BLaER1 treated with 17β-estradiol and CSF1 and Interleukin-3, amounts not matched to agents 10 nM and 100 nM (cell line): ENCODE data around the gene HPS5.
"Not testable (repeated sequence)": the region's sequence is repeated elsewhere in the genome, so short reads cannot be mapped to it uniquely, and the experiment has no call there.

Experiments
- H3K27ac ChIP-seq, 11 experiments: shearing (Covaris generic); formaldehyde crosslinking; 2 replicates each; pipeline ENCODE4 v1.8.1; 2022
- H3K27me3 ChIP-seq, 11 experiments: shearing (Covaris generic); formaldehyde crosslinking; 2 replicates each; pipeline ENCODE4 v1.8.1; 2022
- H3K36me3 ChIP-seq, 11 experiments: shearing (Covaris generic); formaldehyde crosslinking; 2 replicates each; pipeline ENCODE4 v1.8.1; 2022
- H3K4me1 ChIP-seq, 10 experiments: shearing (Covaris generic); formaldehyde crosslinking; 2 replicates each; pipeline ENCODE4 v1.8.1; 2022
- H3K4me2 ChIP-seq, 11 experiments: shearing (Covaris generic); formaldehyde crosslinking; 2 replicates each; pipeline ENCODE4 v1.8.1; 2022
- H3K4me3 ChIP-seq, 10 experiments: shearing (Covaris generic); formaldehyde crosslinking; 2 replicates each; pipeline ENCODE4 v1.8.1; 2022
- H3K9ac ChIP-seq, 11 experiments: shearing (Covaris generic); formaldehyde crosslinking; 2 replicates each; pipeline ENCODE4 v1.8.1; 2022
- H3K9me3 ChIP-seq, 11 experiments: shearing (Covaris generic); formaldehyde crosslinking; replicated peaks in 1 of 11; 2 replicates each; pipeline ENCODE4 v1.8.1; 2022
- H4K20me1 ChIP-seq, 11 experiments: shearing (Covaris generic); formaldehyde crosslinking; 2 replicates each; pipeline ENCODE4 v1.8.1; 2022
- Cebpa-rat ChIP-seq, 11 experiments: shearing (Covaris generic); IDR thresholded peaks; 2 replicates each; pipeline ENCODE4 v1.8.1; 2022

The HPS5 gene

DNA sequence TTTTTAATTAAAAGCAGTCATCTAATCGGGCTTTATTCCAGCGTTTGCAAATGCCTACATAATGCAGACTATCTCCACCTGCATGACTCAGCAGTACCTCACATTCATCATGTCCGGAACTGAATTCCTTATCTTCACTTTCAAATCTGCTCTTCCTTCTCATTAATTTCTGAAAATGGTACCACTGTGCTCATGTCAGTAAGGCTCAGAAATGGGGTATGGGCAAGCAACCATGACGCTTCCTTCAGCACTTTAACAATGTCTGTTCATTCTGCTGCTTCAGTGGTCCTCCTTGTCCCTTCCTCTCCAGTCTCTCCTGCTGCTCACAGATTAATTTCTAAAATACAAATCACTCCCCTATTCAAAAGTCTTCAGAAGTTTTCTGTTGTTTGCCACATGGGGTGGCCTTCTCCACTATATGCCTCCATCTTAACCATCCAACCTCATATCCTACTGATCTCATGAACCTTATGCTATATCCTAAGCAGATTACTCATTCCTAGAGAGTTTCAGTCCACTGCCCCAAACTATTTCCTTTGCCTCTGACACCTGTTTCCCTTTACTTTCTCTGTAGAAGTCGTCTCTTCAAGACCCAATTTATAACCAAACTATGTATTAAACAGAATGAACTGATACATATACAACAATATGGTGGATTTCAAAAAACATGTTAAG, 7.4 kb upstream of the HPS5 start:
- Histone ChIP-seq H3K4me3 (no peak overlapping the region), H3K36me3 (peaks cover 78 to 100% (median 93%) of the 10 kb centered on the region in 11 experiments), H3K9me3 (no peaks in the 10 kb centered on the region), H3K27ac (peak overlapping the region in 6 of 11 experiments; percentile 17 to 66 (median 50); a peak in 10 of 22 replicates), H3K4me1 (peaks cover 29 to 56% (median 43%) of the 10 kb centered on the region in 10 experiments), H3K9ac (no peak overlapping the region), H3K4me2 (peak overlapping the region in 8 of 11 experiments; percentile 9 to 58 (median 42); a peak in 14 of 22 replicates), H4K20me1 (peaks cover 30 to 96% (median 77%) of the 10 kb centered on the region in 11 experiments; a peak in 20 of 22 replicates), H3K27me3 (no peaks in the 10 kb centered on the region)
- no peak for TF ChIP-seq Cebpa-rat (IDR thresholded peaks at IDR 0.05)

DNA sequence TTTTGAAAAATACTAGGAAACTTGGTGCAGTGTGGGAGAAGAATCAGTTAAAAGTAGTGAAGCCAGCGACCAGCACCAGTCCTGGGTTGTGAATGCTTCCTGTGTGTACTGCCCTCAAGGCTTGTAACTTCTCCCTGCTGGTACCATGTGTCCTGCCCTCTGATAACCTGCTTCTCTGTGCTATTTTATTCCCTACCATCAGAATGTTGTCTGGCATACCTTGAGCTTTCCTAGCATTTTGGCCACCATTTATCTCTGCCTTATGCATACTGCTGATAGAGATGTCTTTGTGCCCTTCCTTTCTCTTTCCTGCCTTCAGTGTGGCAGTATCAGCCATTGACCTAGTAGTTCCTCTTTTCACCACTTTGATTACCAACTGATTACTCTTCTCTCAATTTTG, 2.4 kb upstream of the HPS5 start:
- no peaks in the 10 kb centered on the region for H3K27me3 ChIP-seq
- peak overlapping the region in 9 of 11 experiments; percentile 15 to 99 (median 95); a peak in 15 of 22 replicates for H3K27ac ChIP-seq
- no peak for TF ChIP-seq Cebpa-rat (IDR thresholded peaks at IDR 0.05)
- H3K9me3 ChIP-seq = no peaks in the 10 kb centered on the region
- H3K9ac ChIP-seq = peak overlapping the region; percentile 26 to 99 (median 96); a peak in 18 of 22 replicates
- H3K36me3 ChIP-seq = peaks cover 41 to 62% (median 46%) of the 10 kb centered on the region in 11 experiments
- H4K20me1 ChIP-seq = peaks cover 5 to 49% (median 28%) of the 10 kb centered on the region in 11 experiments; a peak in 15 of 22 replicates
- peak overlapping the region; percentile 70 to 84 (median 80) for H3K4me3 ChIP-seq
- peak overlapping the region; percentile 77 to 98 (median 94) for H3K4me2 ChIP-seq
- H3K4me1 ChIP-seq = peaks cover 45 to 69% (median 55%) of the 10 kb centered on the region in 10 experiments

DNA sequence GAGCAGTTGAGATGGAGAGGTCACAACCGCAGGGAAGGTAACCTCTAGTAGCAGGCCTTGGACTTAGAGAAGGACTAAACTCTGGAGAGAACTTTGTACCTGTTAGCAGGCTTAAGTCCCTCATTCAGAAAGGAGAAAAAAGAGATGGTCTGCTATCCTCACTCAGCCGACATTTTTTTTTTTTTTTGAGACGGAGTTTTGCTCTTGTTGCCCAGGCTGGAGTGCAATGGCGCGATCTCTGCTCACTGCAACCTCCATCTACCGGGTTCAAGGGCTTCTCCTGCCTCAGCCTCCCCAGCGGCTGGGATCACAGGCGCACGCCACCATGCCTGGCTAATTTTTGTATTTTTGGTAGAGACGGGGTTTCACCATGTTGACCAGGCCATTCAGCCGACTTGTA, 1.9 kb upstream of the HPS5 start:
- Histone ChIP-seq H3K4me3 (peak overlapping the region; percentile 70 to 84 (median 80)), H4K20me1 (peaks cover under 1 to 49% (median 23%) of the 10 kb centered on the region in 11 experiments; a peak in 13 of 22 replicates), H3K36me3 (peaks cover 36 to 62% (median 41%) of the 10 kb centered on the region in 11 experiments), H3K4me2 (peak overlapping the region; percentile 77 to 98 (median 94)), H3K9ac (peak overlapping the region; percentile 26 to 99 (median 96); a peak in 20 of 22 replicates), H3K27ac (peak overlapping the region in 9 of 11 experiments; percentile 15 to 99 (median 98); a peak in 14 of 22 replicates), H3K4me1 (peaks cover 45 to 69% (median 55%) of the 10 kb centered on the region in 10 experiments)
- not testable (repeated sequence) for H3K27me3 ChIP-seq, H3K9me3 ChIP-seq

DNA sequence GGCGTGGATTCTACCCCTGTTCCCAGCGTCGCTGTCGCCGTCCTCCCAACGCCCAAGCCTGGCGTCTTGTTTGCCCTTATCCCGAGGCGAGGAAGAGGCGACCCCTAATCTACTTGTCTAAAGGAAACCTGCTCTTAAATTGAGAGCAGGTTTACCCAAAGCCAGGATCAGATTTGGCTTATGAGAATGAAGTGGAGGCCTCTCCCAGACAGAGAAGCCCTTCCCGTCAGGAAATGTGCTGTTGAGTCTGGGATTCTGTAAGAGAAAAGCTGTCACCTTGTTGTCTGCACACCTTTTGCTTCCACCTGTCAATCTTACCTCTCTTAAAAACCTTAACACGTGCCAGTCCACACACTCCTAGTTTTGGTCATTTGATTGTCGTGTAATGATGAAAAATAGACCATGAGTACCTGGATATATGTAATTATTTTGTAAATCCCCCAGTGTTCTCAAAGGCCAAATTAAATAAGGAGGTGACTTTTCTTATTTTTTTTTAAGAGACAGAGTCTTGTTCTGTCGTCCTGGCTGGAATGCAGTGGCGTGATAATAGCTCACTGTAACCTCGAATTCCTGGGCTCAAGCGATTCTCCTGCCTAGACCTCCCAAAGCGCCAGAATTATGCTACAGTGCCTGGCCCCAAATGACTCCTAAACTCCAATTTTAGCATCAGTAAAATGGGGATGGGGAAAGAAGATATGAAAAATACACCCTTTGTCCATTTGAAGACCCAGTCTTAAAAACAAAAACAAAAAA, 1.1 kb upstream of the HPS5 start:
- peak overlapping the region; percentile 77 to 98 (median 94) for H3K4me2 ChIP-seq
- H3K27me3 ChIP-seq = no peaks in the 10 kb centered on the region
- peak overlapping the region; percentile 88 to 99 (median 96) for H3K9ac ChIP-seq
- TF ChIP-seq Cebpa-rat (IDR thresholded peaks at IDR 0.05) = no peak
- peaks cover 32 to 62% (median 36%) of the 10 kb centered on the region in 11 experiments for H3K36me3 ChIP-seq
- peak overlapping the region; percentile 93 to 99 (median 98) for H3K27ac ChIP-seq
- no peaks in the 10 kb centered on the region for H3K9me3 ChIP-seq
- peak overlapping the region; percentile 70 to 84 (median 80) for H3K4me3 ChIP-seq
- H3K4me1 ChIP-seq = peaks cover 42 to 64% (median 57%) of the 10 kb centered on the region in 10 experiments
- peaks cover 0 to 54% (median 19%) of the 10 kb centered on the region in 11 experiments; a peak in 15 of 22 replicates for H4K20me1 ChIP-seq

GRCh38 chr11:18321578-18321968, 367 bp downstream of the HPS5 start:
- peaks cover 38 to 67% (median 53%) of the 10 kb centered on the region in 10 experiments for H3K4me1 ChIP-seq
- H3K9me3 ChIP-seq = no peaks in the 10 kb centered on the region
- peak overlapping the region; percentile 70 to 84 (median 80) for H3K4me3 ChIP-seq
- H3K27ac ChIP-seq = peak overlapping the region; percentile 93 to 99 (median 98)
- no peaks in the 10 kb centered on the region for H3K27me3 ChIP-seq
- H3K9ac ChIP-seq = peak overlapping the region; percentile 88 to 99 (median 96)
- peaks cover 27 to 62% (median 36%) of the 10 kb centered on the region in 11 experiments for H3K36me3 ChIP-seq
- peaks cover 0 to 49% (median 17%) of the 10 kb centered on the region in 11 experiments; a peak in 13 of 22 replicates for H4K20me1 ChIP-seq
- H3K4me2 ChIP-seq = peak overlapping the region; percentile 77 to 94 (median 92)
- TF ChIP-seq Cebpa-rat (IDR thresholded peaks at IDR 0.05) = no peak

GRCh38 chr11:18320617-18321016, 1.3 kb downstream of the HPS5 start:
- Histone ChIP-seq H3K9me3 (no peaks in the 10 kb centered on the region), H3K36me3 (peaks cover 24 to 62% (median 36%) of the 10 kb centered on the region in 11 experiments), H4K20me1 (peaks cover 4 to 46% (median 12%) of the 10 kb centered on the region in 11 experiments; a peak in 14 of 22 replicates), H3K9ac (peak overlapping the region; percentile 88 to 99 (median 96); a peak in 21 of 22 replicates), H3K27ac (peak overlapping the region in 9 of 11 experiments; percentile 93 to 99 (median 98); a peak in 18 of 22 replicates), H3K4me1 (peaks cover 38 to 59% (median 52%) of the 10 kb centered on the region in 10 experiments), H3K4me3 (peak overlapping the region; percentile 70 to 84 (median 80)), H3K27me3 (no peaks in the 10 kb centered on the region), H3K4me2 (peak overlapping the region; percentile 77 to 94 (median 92))
- no peak for TF ChIP-seq Cebpa-rat (IDR thresholded peaks at IDR 0.05)

GRCh38 chr11:18319914-18320313, 2.0 kb downstream of the HPS5 start:
- Histone ChIP-seq H3K36me3 (peaks cover 18 to 62% (median 34%) of the 10 kb centered on the region in 11 experiments), H3K4me2 (peak overlapping the region; percentile 77 to 94 (median 92)), H3K9me3 (no peaks in the 10 kb centered on the region), H3K27me3 (no peaks in the 10 kb centered on the region), H3K4me1 (peaks cover 33 to 59% (median 45%) of the 10 kb centered on the region in 10 experiments), H3K27ac (peak overlapping the region in 4 of 11 experiments; percentile 95 to 99 (median 98); a peak in 6 of 22 replicates), H4K20me1 (peaks cover 1 to 52% (median 13%) of the 10 kb centered on the region in 11 experiments; a peak in 14 of 22 replicates), H3K9ac (peak overlapping the region in 7 of 11 experiments; percentile 92 to 99 (median 97); a peak in 15 of 22 replicates), H3K4me3 (peak overlapping the region in 9 of 10 experiments; percentile 70 to 84 (median 79); a peak in 14 of 20 replicates)
- no peak for TF ChIP-seq Cebpa-rat (IDR thresholded peaks at IDR 0.05)

- H3K4me3 ChIP-seq = no peak overlapping the region
- TF ChIP-seq Cebpa-rat (IDR thresholded peaks at IDR 0.05) = no peak
- H3K27me3 ChIP-seq = no peaks in the 10 kb centered on the region
Measured at GRCh38 chr11:18317551-18317950, 4.4 kb downstream of the HPS5 start.

More at GRCh38 chr11:18317551-18317950, 4.4 kb downstream of the HPS5 start:
- peaks cover 13 to 64% (median 27%) of the 10 kb centered on the region in 10 experiments for H3K4me1 ChIP-seq
- H3K9me3 ChIP-seq = no peaks in the 10 kb centered on the region
- no peak overlapping the region for H3K4me2 ChIP-seq
- H3K9ac ChIP-seq = no peak overlapping the region
- peaks cover 22 to 75% (median 53%) of the 10 kb centered on the region in 11 experiments for H3K36me3 ChIP-seq
- no peak overlapping the region for H3K27ac ChIP-seq
- H4K20me1 ChIP-seq = peaks cover 0 to 75% (median 28%) of the 10 kb centered on the region in 11 experiments; a peak in 16 of 22 replicates
